Measurements from ENCODE around the gene AP4M1. TPM values are rescaled to one million over a fixed set of nuclear protein-coding genes. Genes with fewer than 3 reads are reported as not detected.

Gene AP4M1
- total RNA-seq, 2 experiments from 2014 or later = 25.0 to 33.8 TPM

DNA sequence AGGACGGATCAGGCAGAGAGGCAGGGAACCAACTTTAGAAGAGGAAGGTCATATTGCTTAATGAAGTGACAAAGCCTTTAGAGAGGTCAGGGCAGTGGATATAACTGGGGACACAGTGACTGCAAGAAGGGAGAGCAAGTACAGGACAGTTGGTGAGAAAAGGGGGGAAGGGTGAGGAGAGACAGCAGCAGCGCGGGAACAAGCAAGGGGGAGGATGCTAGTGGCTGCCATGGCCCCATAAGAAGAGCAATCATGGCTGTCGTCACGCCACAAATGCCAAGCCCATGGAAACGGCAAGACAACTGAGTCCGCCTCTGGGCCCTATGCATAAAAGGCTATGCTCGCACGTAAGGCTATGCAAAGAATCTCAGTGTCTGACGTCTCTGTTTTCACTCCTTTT is 29.0 kb upstream of the AP4M1 start:
- Histone ChIP-seq H4K20me1 (ENCODE audit: insufficient read depth, low read length) (no peaks in the 10 kb centered on the region), H3K9me2 (ENCODE audit: insufficient read depth, low read length) (no peaks in the 10 kb centered on the region), H3K4me2 (ENCODE audit: low read length) (no peak overlapping the region), H3K4me1 (ENCODE audit: insufficient read depth, low read length, poor library complexity, severe bottlenecking) (no peaks in the 10 kb centered on the region), H3K27ac (ENCODE audit: low read depth, low read length, poor library complexity, severe bottlenecking) (no peak overlapping the region), H3K9me3 (ENCODE audit: low read length) (no peaks in the 10 kb centered on the region), H3K36me3 (ENCODE audit: insufficient read depth, low read length) (peaks cover 73% of the 10 kb centered on the region), H3K79me2 (ENCODE audit: insufficient read depth, low read depth, low read length) (no peaks in the 10 kb centered on the region), H3K4me3 (ENCODE audit: low read depth, low read length, poor library complexity, severe bottlenecking) (no peak overlapping the region), H2AFZ (ENCODE audit: low read length) (no peak overlapping the region)
- TF ChIP-seq, protein P1, sequence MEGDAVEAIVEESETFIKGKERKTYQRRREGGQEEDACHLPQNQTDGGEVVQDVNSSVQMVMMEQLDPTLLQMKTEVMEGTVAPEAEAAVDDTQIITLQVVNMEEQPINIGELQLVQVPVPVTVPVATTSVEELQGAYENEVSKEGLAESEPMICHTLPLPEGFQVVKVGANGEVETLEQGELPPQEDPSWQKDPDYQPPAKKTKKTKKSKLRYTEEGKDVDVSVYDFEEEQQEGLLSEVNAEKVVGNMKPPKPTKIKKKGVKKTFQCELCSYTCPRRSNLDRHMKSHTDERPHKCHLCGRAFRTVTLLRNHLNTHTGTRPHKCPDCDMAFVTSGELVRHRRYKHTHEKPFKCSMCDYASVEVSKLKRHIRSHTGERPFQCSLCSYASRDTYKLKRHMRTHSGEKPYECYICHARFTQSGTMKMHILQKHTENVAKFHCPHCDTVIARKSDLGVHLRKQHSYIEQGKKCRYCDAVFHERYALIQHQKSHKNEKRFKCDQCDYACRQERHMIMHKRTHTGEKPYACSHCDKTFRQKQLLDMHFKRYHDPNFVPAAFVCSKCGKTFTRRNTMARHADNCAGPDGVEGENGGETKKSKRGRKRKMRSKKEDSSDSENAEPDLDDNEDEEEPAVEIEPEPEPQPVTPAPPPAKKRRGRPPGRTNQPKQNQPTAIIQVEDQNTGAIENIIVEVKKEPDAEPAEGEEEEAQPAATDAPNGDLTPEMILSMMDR (conservative IDR thresholded peaks at IDR 0.05; ENCODE audit: low read length) = no peak
- no peak for TF ChIP-seq EZH2phosphoT487 (IDR thresholded peaks at IDR 0.05; ENCODE audit: borderline replicate concordance, low read depth, low read length)
- ChIA-PET CTCF (ENCODE audit: unreplicated experiment) (no interaction called here), POLR2A (interaction anchor here (0.5 kb wide), 1 partner anchor 20 kb away, joined by 3 read pairs; no protein-coding TSS in a partner anchor)
- DNase-seq (ENCODE audit: low spot score) = no peak
- BruUV-seq (replicated peaks) = no TSS peak
- intact Hi-C loops (cut with micrococcal nuclease; ENCODE audit: unreplicated experiment) = no loop called here

DNA sequence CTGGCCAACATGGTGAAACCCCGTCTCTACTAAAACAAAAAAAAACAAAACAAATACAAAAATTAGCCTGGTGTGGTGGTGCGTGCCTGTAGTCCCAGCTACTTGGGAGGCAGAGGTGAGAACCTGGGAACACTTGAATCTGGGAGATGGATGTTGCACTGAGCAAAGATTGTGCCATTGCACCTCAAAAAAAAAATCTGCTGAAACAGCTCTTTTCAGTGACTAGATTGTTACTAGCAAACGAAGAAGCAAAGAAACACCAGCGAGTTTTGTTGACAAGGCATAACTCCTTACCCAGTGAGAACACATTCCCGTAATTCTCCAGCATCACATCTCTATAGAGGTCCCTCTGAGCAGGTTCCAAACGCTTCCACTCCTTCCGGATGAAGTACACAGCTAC is 26.6 kb upstream of the AP4M1 start:
- H3K4me3 ChIP-seq (ENCODE audit: low read depth, low read length, poor library complexity, severe bottlenecking) = no peak overlapping the region
- H3K79me2 ChIP-seq (ENCODE audit: insufficient read depth, low read depth, low read length) = no peaks in the 10 kb centered on the region; the same call in 1 of the 2 replicates
- TF ChIP-seq, protein P1 (conservative IDR thresholded peaks at IDR 0.05; ENCODE audit: low read length) = no peak
- TF ChIP-seq EZH2phosphoT487 (IDR thresholded peaks at IDR 0.05; ENCODE audit: borderline replicate concordance, low read depth, low read length) = no peak
- H3K4me1 ChIP-seq (ENCODE audit: insufficient read depth, low read length, poor library complexity, severe bottlenecking) = no peaks in the 10 kb centered on the region
- no peaks in the 10 kb centered on the region for H4K20me1 ChIP-seq (ENCODE audit: insufficient read depth, low read length)
- no peak for DNase-seq (ENCODE audit: low spot score)
- H3K36me3 ChIP-seq (ENCODE audit: insufficient read depth, low read length) = peaks cover 76% of the 10 kb centered on the region
- H3K4me2 ChIP-seq (ENCODE audit: low read length) = no peak overlapping the region
- ChIA-PET POLR2A (interaction anchor here (0.5 to 0.6 kb wide), 2 partner anchors 8 to 104 kb away, joined by 3 to 4 read pairs; no protein-coding TSS in a partner anchor), CTCF (ENCODE audit: unreplicated experiment) (no interaction called here)
- intact Hi-C loops (cut with micrococcal nuclease; ENCODE audit: unreplicated experiment) = no loop called here
- H3K9me3 ChIP-seq (ENCODE audit: low read length) = no peaks in the 10 kb centered on the region
- no TSS peak for BruUV-seq (replicated peaks)
- no peaks in the 10 kb centered on the region for H3K9me2 ChIP-seq (ENCODE audit: insufficient read depth, low read length)
- H3K27ac ChIP-seq (ENCODE audit: low read depth, low read length, poor library complexity, severe bottlenecking) = no peak overlapping the region
- H2AFZ ChIP-seq (ENCODE audit: low read length) = no peak overlapping the region

DNA sequence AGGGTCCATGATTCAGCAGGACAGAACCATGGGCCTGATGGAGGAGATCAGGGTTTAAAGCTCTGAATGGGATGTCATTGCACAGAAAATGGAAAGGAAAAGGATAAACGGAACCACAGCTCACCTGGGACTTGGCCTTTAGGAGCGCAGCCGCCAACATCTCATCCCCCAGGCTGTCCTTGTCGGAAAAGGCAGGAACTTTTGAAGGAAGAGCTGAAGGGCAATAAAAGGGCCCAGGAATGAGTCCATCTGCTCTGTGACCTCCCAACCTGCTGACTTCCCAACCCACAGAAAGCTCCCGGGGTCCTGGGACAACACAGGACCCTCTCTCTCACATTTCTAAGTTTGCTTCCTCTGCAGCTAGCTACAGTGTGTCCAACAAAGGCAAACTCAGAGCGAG is 26.0 kb upstream of the AP4M1 start:
- BruUV-seq (replicated peaks) = no TSS peak
- peaks cover 4% of the 10 kb centered on the region; the same call in 1 of the 2 replicates for H3K79me2 ChIP-seq (ENCODE audit: insufficient read depth, low read depth, low read length)
- CTCF ChIA-PET (ENCODE audit: unreplicated experiment) = interaction anchor here (0.6 kb wide), 1 partner anchor 631 kb away, joined by 3 read pairs; the partner anchor contains the start of gene POP7
- H3K4me2 ChIP-seq (ENCODE audit: low read length) = no peak overlapping the region
- POLR2A ChIA-PET = interaction anchor here (0.5 kb wide), 2 partner anchors 8 to 33 kb away, joined by 3 to 4 read pairs; no protein-coding TSS in a partner anchor
- intact Hi-C loops (cut with micrococcal nuclease; ENCODE audit: unreplicated experiment) = no loop called here
- H3K4me3 ChIP-seq (ENCODE audit: low read depth, low read length, poor library complexity, severe bottlenecking) = no peak overlapping the region
- no peaks in the 10 kb centered on the region for H3K9me3 ChIP-seq (ENCODE audit: low read length)
- H3K4me1 ChIP-seq (ENCODE audit: insufficient read depth, low read length, poor library complexity, severe bottlenecking) = peaks cover 3% of the 10 kb centered on the region
- H4K20me1 ChIP-seq (ENCODE audit: insufficient read depth, low read length) = no peaks in the 10 kb centered on the region
- DNase-seq (ENCODE audit: low spot score) = no peak
- H2AFZ ChIP-seq (ENCODE audit: low read length) = no peak overlapping the region
- peaks cover 71% of the 10 kb centered on the region for H3K36me3 ChIP-seq (ENCODE audit: insufficient read depth, low read length)
- H3K27ac ChIP-seq (ENCODE audit: low read depth, low read length, poor library complexity, severe bottlenecking) = no peak overlapping the region
- H3K9me2 ChIP-seq (ENCODE audit: insufficient read depth, low read length) = no peaks in the 10 kb centered on the region
- TF ChIP-seq, protein P1 (conservative IDR thresholded peaks at IDR 0.05; ENCODE audit: low read length) = no peak
- no peak for TF ChIP-seq EZH2phosphoT487 (IDR thresholded peaks at IDR 0.05; ENCODE audit: borderline replicate concordance, low read depth, low read length)

All from OCI-LY7 (cell line).